Adrenal gland (tissue), 5 donors: ENCODE results near the gene GXYLT2.

Source experiments
- POLR2A ChIP-seq, 2 donors: fragments of 450-650 bp; IDR thresholded peaks; one replicate each; pipeline ENCODE4 v1.6.1; 2017; ENCODE audit warnings: antibody characterized with exemption in 2 of 2, mild to moderate bottlenecking in 2 of 2, moderate library complexity in 1 of 2
- TF ChIP-seq, protein P1 (sequence below), 6 experiments: fragments of 450-650 bp in 4 of 6; fragments of 200-600 bp in 2 of 6; sonication (generic) in 1 of 6; IDR thresholded peaks; 1 replicate in 5 of 6; 2 replicates in 1 of 6; pipeline versions ENCODE4 v1.5.1 to v1.8.0; 2016 to 2021; ENCODE audit warnings: antibody characterized with exemption in 6 of 6, mild to moderate bottlenecking in 2 of 6, moderate library complexity in 1 of 6
- donor health status: DM: no; HTN: no; CAD: no.

DNA sequence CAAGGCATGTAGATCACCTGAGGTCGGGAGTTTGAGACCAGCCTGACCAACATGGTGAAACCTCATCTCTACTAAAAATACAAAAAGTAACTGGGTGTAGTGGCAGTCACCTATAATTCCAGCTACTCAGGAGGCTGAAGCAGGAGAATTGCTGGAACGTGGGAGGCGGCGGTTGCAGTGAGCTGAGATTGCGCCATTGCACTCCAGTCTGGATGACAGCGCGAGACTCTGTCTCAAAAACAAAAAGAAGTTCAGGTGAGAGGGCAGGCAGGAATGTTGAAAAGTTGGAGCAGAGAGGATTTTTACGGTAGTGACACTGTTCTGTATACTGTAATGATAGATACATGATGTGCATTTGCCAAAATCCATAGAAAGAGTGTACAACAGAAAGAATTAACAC lies 31.7 kb downstream of the GXYLT2 start:
- TF ChIP-seq, protein P1, sequence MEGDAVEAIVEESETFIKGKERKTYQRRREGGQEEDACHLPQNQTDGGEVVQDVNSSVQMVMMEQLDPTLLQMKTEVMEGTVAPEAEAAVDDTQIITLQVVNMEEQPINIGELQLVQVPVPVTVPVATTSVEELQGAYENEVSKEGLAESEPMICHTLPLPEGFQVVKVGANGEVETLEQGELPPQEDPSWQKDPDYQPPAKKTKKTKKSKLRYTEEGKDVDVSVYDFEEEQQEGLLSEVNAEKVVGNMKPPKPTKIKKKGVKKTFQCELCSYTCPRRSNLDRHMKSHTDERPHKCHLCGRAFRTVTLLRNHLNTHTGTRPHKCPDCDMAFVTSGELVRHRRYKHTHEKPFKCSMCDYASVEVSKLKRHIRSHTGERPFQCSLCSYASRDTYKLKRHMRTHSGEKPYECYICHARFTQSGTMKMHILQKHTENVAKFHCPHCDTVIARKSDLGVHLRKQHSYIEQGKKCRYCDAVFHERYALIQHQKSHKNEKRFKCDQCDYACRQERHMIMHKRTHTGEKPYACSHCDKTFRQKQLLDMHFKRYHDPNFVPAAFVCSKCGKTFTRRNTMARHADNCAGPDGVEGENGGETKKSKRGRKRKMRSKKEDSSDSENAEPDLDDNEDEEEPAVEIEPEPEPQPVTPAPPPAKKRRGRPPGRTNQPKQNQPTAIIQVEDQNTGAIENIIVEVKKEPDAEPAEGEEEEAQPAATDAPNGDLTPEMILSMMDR (IDR thresholded peaks at IDR 0.05): no peak
- no peak for TF ChIP-seq POLR2A (IDR thresholded peaks at IDR 0.05)
